ENCODE results near the gene PRCC.

GRCh38 chr1:156816561-156817328 is 49.4 kb downstream of the PRCC start, which contains the start of gene SH2D2A:
- no peak for TF ChIP-seq GATA2 (IDR thresholded peaks at IDR 0.05; ENCODE audit: low read depth, low read length)
- TF ChIP-seq GATA3 (IDR thresholded peaks at IDR 0.05; ENCODE audit: low read depth, low read length): no peak
